GM12878 (cell line): ENCODE results near the gene HPSE. TPM values are rescaled to one million over a fixed set of nuclear protein-coding genes. Genes with fewer than 3 reads are reported as not detected.
A peak's percentile ranks its signal among the peaks of the same experiment; 100 is the strongest.

Experiments
- CHD4 ChIP-seq: fragments of 200-600 bp; sonication (generic); IDR thresholded peaks from 2 replicates; pipeline ENCODE4 v1.6.1; 2016; ENCODE audit warnings: mild to moderate bottlenecking
- E2F4 ChIP-seq: IDR thresholded peaks from 2 replicates; pipeline ENCODE4 v1.6.1; 2012; ENCODE audit warnings: low read depth, low read length, improper control_type of control experiment
- ESRRA ChIP-seq: IDR thresholded peaks from 2 replicates; pipeline ENCODE4 v1.6.1; 2012; ENCODE audit warnings: mild to moderate bottlenecking, low read length, improper control_type of control experiment
- HDGF ChIP-seq: fragments of 450-650 bp; IDR thresholded peaks from 2 replicates; pipeline ENCODE4 v1.6.1; 2016; ENCODE audit warnings: antibody characterized with exemption
- HSF1 ChIP-seq: fragments of 150-350 bp; IDR thresholded peaks from 2 replicates; pipeline ENCODE4 v1.6.1; 2014; ENCODE audit warnings: mild to moderate bottlenecking, low read depth, low read length
- KLF5 ChIP-seq: fragments of 450-650 bp; IDR thresholded peaks from 2 replicates; pipeline ENCODE4 v1.6.1; 2014; ENCODE audit warnings: mild to moderate bottlenecking; ENCODE audit not compliant: partially characterized antibody
- MTA2 ChIP-seq: fragments of 450-650 bp; IDR thresholded peaks from 2 replicates; pipeline ENCODE4 v1.6.1; 2016; ENCODE audit warnings: low read depth, mild to moderate bottlenecking, moderate library complexity
- PKNOX1 ChIP-seq: fragments of 450-650 bp; IDR thresholded peaks from 2 replicates; pipeline ENCODE4 v1.6.1; 2016; ENCODE audit warnings: mild to moderate bottlenecking
- RELA ChIP-seq: fragments of 450-650 bp; IDR thresholded peaks from 2 replicates; pipeline ENCODE4 v1.8.0; 2014; ENCODE audit warnings: borderline replicate concordance; ENCODE audit not compliant: partially characterized antibody
- REST ChIP-seq: IDR thresholded peaks from 2 replicates; pipeline ENCODE4 v1.6.1; 2012; ENCODE audit warnings: mild to moderate bottlenecking, low read depth, low read length
- SMAD5 ChIP-seq: IDR thresholded peaks from 2 replicates; pipeline ENCODE4 v1.6.1; 2016; ENCODE audit warnings: antibody characterized with exemption, low read depth
- STAT3 ChIP-seq: IDR thresholded peaks from 2 replicates; pipeline ENCODE4 v1.6.1; 2011; ENCODE audit warnings: low read depth, low read length, improper control_type of control experiment
- TAF1 ChIP-seq: IDR thresholded peaks from 2 replicates; pipeline ENCODE4 v1.6.1; 2011; ENCODE audit warnings: mild to moderate bottlenecking, low read depth, low read length, borderline replicate concordance
- ZNF24 ChIP-seq: fragments of 450-650 bp; IDR thresholded peaks from 2 replicates; pipeline ENCODE4 v1.6.1; 2017; ENCODE audit warnings: antibody characterized with exemption, mild to moderate bottlenecking
- polyA plus RNA-seq, 11 experiments: library from polyadenylated mRNA; depleted of rRNA in 4 of 11; unstranded in 6 of 11; stranded (reverse) in 5 of 11; fragments of >200 nt; fragmentation: Nextera tagmentation in 4 of 11; fragmentation: Illumina TruSeq in 1 of 11; extraction: Ambion mirVana in 4 of 11; extraction: Trizol in 1 of 11; gene quantifications; 1 replicate in 1 of 11; 2 replicates in 10 of 11; pipeline versions ENCODE4 v1.2.1 to v1.2.3, GENCODE V29; 2011 to 2016; ENCODE audit warnings: inconsistent platforms in 2 of 11, missing spikeins in 2 of 11, low read depth in 1 of 11
- total RNA-seq, 4 experiments: library from RNA; depleted of rRNA in 3 of 4; stranded (reverse); fragments of >200 nt in 3 of 4; fragmentation: Illumina TruSeq in 1 of 4; extraction: Trizol in 1 of 4; gene quantifications; 2 replicates each; pipeline versions ENCODE4 v1.2.1 to v1.2.3, GENCODE V29; 2013 to 2021
- TF ChIP-seq, protein P1 (sequence below): IDR thresholded peaks from 2 replicates; pipeline ENCODE4 v1.6.1; 2012; ENCODE audit warnings: improper control_type of control experiment, low read depth, low read length; ENCODE audit not compliant: insufficient replicate concordance
- TF ChIP-seq, protein P2 (sequence below): fragments of 450-650 bp; IDR thresholded peaks from 2 replicates; pipeline ENCODE4 v1.6.1; 2017; ENCODE audit warnings: borderline replicate concordance

The HPSE gene
- total and polyA plus RNA-seq, 10 of the 15 experiments (the other 5 are each of a cell fraction or from before 2014, with no cell fraction given): 0.16 to 0.89 (median 0.58) TPM

DNA sequence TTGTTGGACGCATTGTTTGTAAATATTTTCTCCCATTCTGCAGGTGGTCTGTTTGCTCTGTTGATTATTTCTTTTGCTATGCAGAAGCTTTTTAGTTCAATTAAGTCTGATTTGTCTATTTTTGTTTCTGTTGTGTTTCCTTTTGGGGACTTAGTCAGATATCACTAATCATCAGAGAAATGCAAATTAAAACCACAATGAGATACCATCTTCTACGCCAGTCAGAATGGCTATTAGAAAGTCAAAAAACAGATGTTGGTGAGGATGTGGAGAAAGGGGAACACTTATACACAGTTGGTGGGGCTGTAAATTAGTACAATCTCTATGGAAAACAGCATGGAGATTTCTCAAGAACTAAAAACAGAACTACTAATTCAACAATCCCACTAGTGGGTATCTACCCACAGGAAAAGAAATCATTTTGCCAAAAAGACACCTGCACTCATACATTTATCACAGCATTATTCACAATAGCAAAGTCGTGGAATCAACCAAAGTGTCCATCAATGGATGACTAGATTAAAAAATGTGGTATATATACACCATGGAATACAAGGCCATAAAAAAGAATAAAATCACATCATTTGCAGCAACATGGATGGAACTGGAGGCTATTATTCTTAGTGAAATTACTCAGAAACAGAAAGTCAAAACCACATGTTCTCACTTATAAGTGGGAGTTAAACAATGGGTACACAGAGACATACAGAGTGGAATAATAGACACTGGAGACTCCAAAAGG is 58.2 kb downstream of the HPSE start (continued):
- TF ChIP-seq HSF1: no peak
- TF ChIP-seq HDGF: no peak
- TF ChIP-seq PKNOX1: peak; percentile 61
- no peak for TF ChIP-seq REST
- no peak for TF ChIP-seq ESRRA
- TF ChIP-seq RELA: no peak
- no peak for TF ChIP-seq STAT3
- peak; percentile 55 for TF ChIP-seq KLF5
- TF ChIP-seq E2F4: no peak
- no peak for TF ChIP-seq TAF1
- no peak for TF ChIP-seq CHD4
- TF ChIP-seq, protein P1, sequence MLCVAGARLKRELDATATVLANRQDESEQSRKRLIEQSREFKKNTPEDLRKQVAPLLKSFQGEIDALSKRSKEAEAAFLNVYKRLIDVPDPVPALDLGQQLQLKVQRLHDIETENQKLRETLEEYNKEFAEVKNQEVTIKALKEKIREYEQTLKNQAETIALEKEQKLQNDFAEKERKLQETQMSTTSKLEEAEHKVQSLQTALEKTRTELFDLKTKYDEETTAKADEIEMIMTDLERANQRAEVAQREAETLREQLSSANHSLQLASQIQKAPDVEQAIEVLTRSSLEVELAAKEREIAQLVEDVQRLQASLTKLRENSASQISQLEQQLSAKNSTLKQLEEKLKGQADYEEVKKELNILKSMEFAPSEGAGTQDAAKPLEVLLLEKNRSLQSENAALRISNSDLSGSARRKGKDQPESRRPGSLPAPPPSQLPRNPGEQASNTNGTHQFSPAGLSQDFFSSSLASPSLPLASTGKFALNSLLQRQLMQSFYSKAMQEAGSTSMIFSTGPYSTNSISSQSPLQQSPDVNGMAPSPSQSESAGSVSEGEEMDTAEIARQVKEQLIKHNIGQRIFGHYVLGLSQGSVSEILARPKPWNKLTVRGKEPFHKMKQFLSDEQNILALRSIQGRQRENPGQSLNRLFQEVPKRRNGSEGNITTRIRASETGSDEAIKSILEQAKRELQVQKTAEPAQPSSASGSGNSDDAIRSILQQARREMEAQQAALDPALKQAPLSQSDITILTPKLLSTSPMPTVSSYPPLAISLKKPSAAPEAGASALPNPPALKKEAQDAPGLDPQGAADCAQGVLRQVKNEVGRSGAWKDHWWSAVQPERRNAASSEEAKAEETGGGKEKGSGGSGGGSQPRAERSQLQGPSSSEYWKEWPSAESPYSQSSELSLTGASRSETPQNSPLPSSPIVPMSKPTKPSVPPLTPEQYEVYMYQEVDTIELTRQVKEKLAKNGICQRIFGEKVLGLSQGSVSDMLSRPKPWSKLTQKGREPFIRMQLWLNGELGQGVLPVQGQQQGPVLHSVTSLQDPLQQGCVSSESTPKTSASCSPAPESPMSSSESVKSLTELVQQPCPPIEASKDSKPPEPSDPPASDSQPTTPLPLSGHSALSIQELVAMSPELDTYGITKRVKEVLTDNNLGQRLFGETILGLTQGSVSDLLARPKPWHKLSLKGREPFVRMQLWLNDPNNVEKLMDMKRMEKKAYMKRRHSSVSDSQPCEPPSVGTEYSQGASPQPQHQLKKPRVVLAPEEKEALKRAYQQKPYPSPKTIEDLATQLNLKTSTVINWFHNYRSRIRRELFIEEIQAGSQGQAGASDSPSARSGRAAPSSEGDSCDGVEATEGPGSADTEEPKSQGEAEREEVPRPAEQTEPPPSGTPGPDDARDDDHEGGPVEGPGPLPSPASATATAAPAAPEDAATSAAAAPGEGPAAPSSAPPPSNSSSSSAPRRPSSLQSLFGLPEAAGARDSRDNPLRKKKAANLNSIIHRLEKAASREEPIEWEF: peak; percentile 58
- TF ChIP-seq, protein P2, sequence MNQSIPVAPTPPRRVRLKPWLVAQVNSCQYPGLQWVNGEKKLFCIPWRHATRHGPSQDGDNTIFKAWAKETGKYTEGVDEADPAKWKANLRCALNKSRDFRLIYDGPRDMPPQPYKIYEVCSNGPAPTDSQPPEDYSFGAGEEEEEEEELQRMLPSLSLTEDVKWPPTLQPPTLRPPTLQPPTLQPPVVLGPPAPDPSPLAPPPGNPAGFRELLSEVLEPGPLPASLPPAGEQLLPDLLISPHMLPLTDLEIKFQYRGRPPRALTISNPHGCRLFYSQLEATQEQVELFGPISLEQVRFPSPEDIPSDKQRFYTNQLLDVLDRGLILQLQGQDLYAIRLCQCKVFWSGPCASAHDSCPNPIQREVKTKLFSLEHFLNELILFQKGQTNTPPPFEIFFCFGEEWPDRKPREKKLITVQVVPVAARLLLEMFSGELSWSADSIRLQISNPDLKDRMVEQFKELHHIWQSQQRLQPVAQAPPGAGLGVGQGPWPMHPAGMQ: no peak
- TF ChIP-seq SMAD5: no peak
- 0 out of 2 replicates have a peak, but pooled peaks have one; percentile 64 for TF ChIP-seq ZNF24
- peak; percentile 96 for TF ChIP-seq MTA2
